CD14-positive monocyte (primary cell): ENCODE data around the gene OR2M4. TPM values are rescaled to one million over a fixed set of nuclear protein-coding genes. Genes with fewer than 3 reads are reported as not detected.

Experiments used
- DNase-seq, 3 donors: peaks; one replicate each; pipeline ENCODE4 v3.0.0-alpha.2; 2011 to 2022
- H2AFZ ChIP-seq: 2 replicates; pipeline ENCODE4 v1.6.0; 2012; ENCODE audit warnings: mild to moderate bottlenecking, low read depth, low read length, inconsistent platforms; ENCODE audit not compliant: insufficient read depth, poor library complexity, severe bottlenecking
- H3K27ac ChIP-seq, 2 donors: 1 replicate in 1 of 2; 2 replicates in 1 of 2; pipeline ENCODE4 v1.5.1; 2012 to 2013; ENCODE audit warnings: low read length in 2 of 2, control low read depth in 1 of 2, inconsistent platforms in 1 of 2, low read depth in 1 of 2, mild to moderate bottlenecking in 1 of 2
- H3K27me3 ChIP-seq, 2 donors: one replicate each; pipeline versions ENCODE4 v1.6.0 to v1.6.1; 2011 to 2013; ENCODE audit warnings: low read length in 2 of 2; ENCODE audit not compliant: control insufficient read depth in 2 of 2, insufficient read depth in 2 of 2
- H3K36me3 ChIP-seq, 2 donors: replicated peaks in 1 of 2; 1 replicate in 1 of 2; 2 replicates in 1 of 2; pipeline versions ENCODE4 v1.5.1 to v1.6.1; 2012 to 2013; ENCODE audit warnings: low read length in 2 of 2, control low read depth in 1 of 2, inconsistent platforms in 1 of 2, mild to moderate bottlenecking in 1 of 2; ENCODE audit not compliant: insufficient read depth in 2 of 2, control insufficient read depth in 1 of 2
- H3K4me1 ChIP-seq, 2 donors: 1 replicate in 1 of 2; 2 replicates in 1 of 2; pipeline versions ENCODE4 v1.5.1 to v1.6.1; 2012 to 2013; ENCODE audit warnings: low read length in 2 of 2, control low read depth in 1 of 2, inconsistent platforms in 1 of 2, mild to moderate bottlenecking in 1 of 2, moderate library complexity in 1 of 2; ENCODE audit not compliant: insufficient read depth in 2 of 2, control insufficient read depth in 1 of 2
- H3K4me2 ChIP-seq: replicated peaks from 2 replicates; pipeline ENCODE3; 2012; ENCODE audit warnings: low read length, moderate library complexity, mild to moderate bottlenecking; ENCODE audit not compliant: poor library complexity, severe bottlenecking; ENCODE audit errors: extremely low read depth
- H3K4me3 ChIP-seq, 3 experiments: fragments of 200-600 bp in 1 of 3; sonication (generic) in 1 of 3; replicated peaks in 1 of 3; 1 replicate in 2 of 3; 2 replicates in 1 of 3; pipeline ENCODE4 v1.5.1; 2011 to 2013; ENCODE audit warnings: low read length in 3 of 3, mild to moderate bottlenecking in 3 of 3, control low read depth in 2 of 3, low read depth in 2 of 3, inconsistent platforms in 1 of 3, moderate library complexity in 1 of 3
- H3K79me2 ChIP-seq: 2 replicates; pipeline ENCODE4 v1.6.0; 2012; ENCODE audit warnings: mild to moderate bottlenecking, control low read depth, inconsistent platforms, low read length, moderate library complexity; ENCODE audit not compliant: insufficient read depth
- H3K9ac ChIP-seq: 2 replicates; pipeline ENCODE4 v1.6.0; 2017; ENCODE audit warnings: low read length, mild to moderate bottlenecking; ENCODE audit not compliant: insufficient read depth, poor library complexity, severe bottlenecking
- H3K9me3 ChIP-seq, 2 donors: replicated peaks in 1 of 2; 1 replicate in 1 of 2; 2 replicates in 1 of 2; pipeline versions ENCODE4 v1.5.1 to v1.6.1; 2012 to 2013; ENCODE audit warnings: low read length in 2 of 2, control low read depth in 1 of 2; ENCODE audit not compliant: control insufficient read depth in 1 of 2, insufficient read depth in 1 of 2
- H4K20me1 ChIP-seq: 2 replicates; pipeline ENCODE4 v1.6.0; 2012; ENCODE audit warnings: mild to moderate bottlenecking, low read length, control low read depth, moderate library complexity; ENCODE audit not compliant: insufficient read depth
- H3K27ac Mint-ChIP-seq, 7 donors: one replicate each; pipeline ENCODE4 v1.8.0; 2020; ENCODE audit warnings: mild to moderate bottlenecking in 7 of 7, mixed read lengths in 7 of 7, moderate library complexity in 6 of 7, inconsistent platforms in 2 of 7
- H3K27me3 Mint-ChIP-seq, 3 donors: one replicate each; pipeline ENCODE4 v1.8.0; 2021 to 2022; ENCODE audit warnings: low read depth in 3 of 3, mild to moderate bottlenecking in 3 of 3, mixed read lengths in 3 of 3, moderate library complexity in 3 of 3, inconsistent platforms in 1 of 3
- H3K36me3 Mint-ChIP-seq, 2 donors: one replicate each; pipeline ENCODE4 v1.8.0; 2020; ENCODE audit warnings: mixed read lengths in 2 of 2, inconsistent platforms in 1 of 2, mild to moderate bottlenecking in 1 of 2
- H3K4me1 Mint-ChIP-seq: one replicate; pipeline ENCODE4 v1.8.0; 2020; ENCODE audit warnings: mild to moderate bottlenecking, mixed read lengths
- H3K4me3 Mint-ChIP-seq, 2 donors: one replicate each; pipeline ENCODE4 v1.8.0; 2020; ENCODE audit warnings: mild to moderate bottlenecking in 2 of 2, mixed read lengths in 2 of 2, moderate library complexity in 1 of 2
- H3K9me3 Mint-ChIP-seq, 7 donors: one replicate each; pipeline ENCODE4 v1.8.0; 2020 to 2022; ENCODE audit warnings: mixed read lengths in 7 of 7, mild to moderate bottlenecking in 6 of 7, moderate library complexity in 6 of 7, inconsistent platforms in 2 of 7
- WGBS: methylation state at CpG from one replicate; pipeline ENCODE4 v1.1.5; 2013; ENCODE audit warnings: missing lambda C conversion rate; ENCODE audit not compliant: insufficient coverage; 5-methylcytosine and 5-hydroxymethylcytosine counted together
- intact Hi-C, 2 donors: fragments of 100-400 bp; cut with micrococcal nuclease; formaldehyde crosslinking; loops; one replicate each; pipeline versions ENCODE4 v1.15.0 to v1.15.1; 2023
- polyA plus RNA-seq, 3 donors: library from polyadenylated mRNA; depleted of rRNA in 1 of 3; unstranded in 2 of 3; stranded (reverse) in 1 of 3; fragments of 300-500 nt in 2 of 3; fragments of >200 nt in 1 of 3; fragmentation: Illumina TruSeq in 2 of 3; gene quantifications; 1 replicate in 2 of 3; 2 replicates in 1 of 3; pipeline ENCODE4 v1.2.3, GENCODE V29; 2012 to 2021
- TF ChIP-seq, protein P1 (sequence below): fragments of 200-600 bp; IDR thresholded peaks from one replicate; pipeline ENCODE4 v1.8.0; 2022; ENCODE audit warnings: antibody characterized with exemption, mild to moderate bottlenecking

OR2M4 gene
- polyA plus RNA-seq, 3 donors: not detected

DNA sequence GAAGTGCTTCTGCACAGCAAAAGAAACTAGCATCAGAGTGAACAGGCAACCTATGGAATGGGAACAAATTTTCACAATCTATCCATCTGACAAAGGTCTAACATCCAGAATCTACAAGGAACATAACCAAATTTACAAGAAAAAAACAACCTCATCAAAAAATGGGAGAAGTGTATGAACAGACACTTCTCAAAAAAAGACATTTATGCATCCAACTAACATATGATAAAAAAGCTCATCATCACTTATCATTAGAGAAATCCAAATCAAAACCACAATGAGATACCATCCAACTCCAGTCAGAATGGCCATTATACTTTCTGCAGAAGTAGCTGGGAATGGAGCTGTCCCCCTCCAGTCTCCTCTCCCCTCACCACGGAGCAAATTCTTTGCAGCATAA is 37.1 kb upstream of the OR2M4 start:
- H3K36me3 Mint-ChIP-seq: no peaks in the 10 kb centered on the region
- Histone ChIP-seq H3K79me2 (no peaks in the 10 kb centered on the region), H2AFZ (no peak overlapping the region), H3K4me2 (no peak overlapping the region), H3K27me3 (no peaks in the 10 kb centered on the region), H3K9ac (no peak overlapping the region), H4K20me1 (no peaks in the 10 kb centered on the region), H3K4me1 (no peaks in the 10 kb centered on the region), H3K4me3 (no peak overlapping the region), H3K36me3 (no peaks in the 10 kb centered on the region), H3K27ac (no peak overlapping the region), H3K9me3 (peaks cover 0 to 4% of the 10 kb centered on the region in 2 donors)
- TF ChIP-seq, protein P1, sequence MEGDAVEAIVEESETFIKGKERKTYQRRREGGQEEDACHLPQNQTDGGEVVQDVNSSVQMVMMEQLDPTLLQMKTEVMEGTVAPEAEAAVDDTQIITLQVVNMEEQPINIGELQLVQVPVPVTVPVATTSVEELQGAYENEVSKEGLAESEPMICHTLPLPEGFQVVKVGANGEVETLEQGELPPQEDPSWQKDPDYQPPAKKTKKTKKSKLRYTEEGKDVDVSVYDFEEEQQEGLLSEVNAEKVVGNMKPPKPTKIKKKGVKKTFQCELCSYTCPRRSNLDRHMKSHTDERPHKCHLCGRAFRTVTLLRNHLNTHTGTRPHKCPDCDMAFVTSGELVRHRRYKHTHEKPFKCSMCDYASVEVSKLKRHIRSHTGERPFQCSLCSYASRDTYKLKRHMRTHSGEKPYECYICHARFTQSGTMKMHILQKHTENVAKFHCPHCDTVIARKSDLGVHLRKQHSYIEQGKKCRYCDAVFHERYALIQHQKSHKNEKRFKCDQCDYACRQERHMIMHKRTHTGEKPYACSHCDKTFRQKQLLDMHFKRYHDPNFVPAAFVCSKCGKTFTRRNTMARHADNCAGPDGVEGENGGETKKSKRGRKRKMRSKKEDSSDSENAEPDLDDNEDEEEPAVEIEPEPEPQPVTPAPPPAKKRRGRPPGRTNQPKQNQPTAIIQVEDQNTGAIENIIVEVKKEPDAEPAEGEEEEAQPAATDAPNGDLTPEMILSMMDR: no peak
- no peak overlapping the region for H3K4me3 Mint-ChIP-seq
- peaks cover 0 to 1% (median 0%) of the 10 kb centered on the region in 3 donors for H3K27me3 Mint-ChIP-seq
- H3K4me1 Mint-ChIP-seq: no peaks in the 10 kb centered on the region
- no peak for DNase-seq
- intact Hi-C loops: no loop called here
- 60% methylated on average over 1 of the region's 1 CpG for WGBS
- no peak overlapping the region for H3K27ac Mint-ChIP-seq
- peaks cover 8 to 18% (median 14%) of the 10 kb centered on the region in 7 donors for H3K9me3 Mint-ChIP-seq

DNA sequence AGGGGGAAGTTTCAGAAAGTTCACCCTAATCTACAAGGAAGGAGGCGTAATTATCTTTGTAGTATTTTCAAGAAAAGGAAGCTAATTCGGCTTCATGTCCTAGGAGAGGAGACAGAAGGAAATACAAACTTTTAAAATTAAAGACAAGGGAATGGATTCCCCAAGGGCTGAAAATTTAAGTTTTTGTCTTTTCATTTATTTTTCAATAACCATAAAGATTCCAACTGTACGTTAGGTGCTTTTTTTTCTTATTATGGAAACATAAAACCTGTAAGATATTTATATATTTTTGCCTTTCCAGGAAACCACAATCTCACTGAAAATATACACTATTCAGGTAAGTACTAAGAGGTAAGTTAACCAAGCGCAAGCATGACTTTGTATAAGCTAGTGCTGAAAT is 34.3 kb upstream of the OR2M4 start, which contains the start of gene OR2M3:
Gene OR2M3, plus strand, starts transcription at position 301 of the 400 bp plus-strand sequence. CDS start 5,803 bp downstream, outside the sequence.
- no peaks in the 10 kb centered on the region for H4K20me1 ChIP-seq
- no peak within 1 kb of the TSS for H3K4me2 ChIP-seq
- no peaks in the 10 kb centered on the region for H3K27me3 ChIP-seq
- no peaks in the 10 kb centered on the region for H3K27me3 Mint-ChIP-seq
- TF ChIP-seq, protein P1: no peak
- peaks cover 0 to 4% of the 10 kb centered on the region in 2 donors for H3K9me3 ChIP-seq
- H3K4me3 ChIP-seq: no peak within 1 kb of the TSS
- H3K9me3 Mint-ChIP-seq: peaks cover under 1 to 14% (median 9%) of the 10 kb centered on the region in 7 donors
- H3K4me3 Mint-ChIP-seq: no peak within 1 kb of the TSS
- DNase-seq: no peak
- no peak within 1 kb of the TSS for H3K27ac ChIP-seq
- H3K27ac Mint-ChIP-seq: no peak within 1 kb of the TSS
- H3K36me3 Mint-ChIP-seq: no peaks in the 10 kb centered on the region
- H3K4me1 Mint-ChIP-seq: no peaks in the 10 kb centered on the region
- no peaks in the 10 kb centered on the region for H3K4me1 ChIP-seq
- H2AFZ ChIP-seq: no peak within 1 kb of the TSS
- no peaks in the 10 kb centered on the region for H3K36me3 ChIP-seq
- no CpG with 5 or more reads among the region's 4 CpGs for WGBS
- no peak within 1 kb of the TSS for H3K9ac ChIP-seq
- H3K79me2 ChIP-seq: no peaks in the 10 kb centered on the region
- intact Hi-C loops: no loop called here
